Transverse colon (tissue), 4 donors: ENCODE results near the gene KRT83.

Experiments
- CTCF ChIP-seq, 5 experiments: fragments of 200-600 bp in 3 of 5; fragments of 450-650 bp in 2 of 5; sonication (generic) in 3 of 5; IDR thresholded peaks; 1 replicate in 2 of 5; 2 replicates in 3 of 5; pipeline ENCODE4 v1.5.1; 2016 to 2017; ENCODE audit warnings: antibody characterized with exemption in 5 of 5, inconsistent platforms in 3 of 5, mild to moderate bottlenecking in 2 of 5, moderate library complexity in 1 of 5
- POLR2AphosphoS5 ChIP-seq, 3 donors: sonication (generic); formaldehyde crosslinking; IDR thresholded peaks; one replicate each; pipeline ENCODE4 v1.6.1; 2016; ENCODE audit warnings: antibody characterized with exemption in 3 of 3

DNA sequence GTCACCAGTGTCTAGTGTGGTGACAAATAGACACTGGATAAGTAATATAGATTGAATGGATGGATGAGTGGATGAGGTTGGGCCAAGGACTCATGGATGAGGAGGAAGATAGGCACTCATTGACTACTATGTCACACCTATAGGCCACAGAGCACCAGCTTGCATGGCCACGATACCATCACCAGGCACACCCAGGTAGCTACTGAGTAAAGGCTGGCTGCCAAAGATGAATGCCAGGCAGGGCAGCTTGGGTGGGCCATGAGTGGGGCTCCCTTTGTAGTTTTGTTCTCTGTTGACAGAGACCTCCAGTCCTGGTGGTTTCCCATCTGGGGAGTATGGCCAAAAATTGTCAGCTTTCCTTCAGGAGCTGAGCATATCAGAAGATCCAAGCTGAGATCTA is 11.2 kb upstream of the KRT83 start:
- no peak for TF ChIP-seq CTCF (IDR thresholded peaks at IDR 0.05)
- TF ChIP-seq POLR2AphosphoS5 (IDR thresholded peaks at IDR 0.05): no peak
